Measurements from ENCODE around the gene RABGAP1L. TPM values are rescaled to one million over a fixed set of nuclear protein-coding genes. Genes with fewer than 3 reads are reported as not detected.

RABGAP1L gene
- total and polyA plus RNA-seq, 4 donors = 4.8 to 53.5 (median 18.8) TPM

DNA sequence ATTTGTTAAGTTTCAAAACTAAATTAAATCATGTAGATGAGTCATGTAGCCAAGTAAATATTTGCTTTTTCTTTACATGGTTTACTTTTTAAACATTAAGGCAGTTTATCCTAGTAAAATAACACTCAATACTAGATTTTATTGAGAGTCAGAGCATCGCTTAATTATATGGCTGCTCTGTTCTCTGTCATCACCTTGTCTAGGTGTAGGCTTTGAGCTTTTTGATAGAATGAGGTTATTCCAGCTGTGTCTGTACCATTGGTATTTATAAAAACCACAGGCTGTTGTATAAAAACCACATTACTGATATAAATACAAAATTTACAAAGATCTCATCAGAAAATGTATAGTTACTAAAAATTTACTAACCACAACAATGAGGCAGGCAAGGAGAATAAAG, 245.9 kb downstream of the RABGAP1L start:
- H3K27me3 ChIP-seq (ENCODE audit: control insufficient read depth in 4 of 4, insufficient read depth in 4 of 4, low read length in 3 of 4) = no peaks in the 10 kb centered on the region
- DNase-seq (ENCODE audit: low spot score) = no peak
- no peak overlapping the region for H3K9ac ChIP-seq (ENCODE audit: low read depth in 1 of 2, low read length in 2 of 2)
- H3K9me3 ChIP-seq (ENCODE audit: control insufficient read depth in 4 of 4, low read length in 3 of 4) = no peaks in the 10 kb centered on the region
- no peak overlapping the region for H3K27ac ChIP-seq (ENCODE audit: low read depth in 1 of 2, low read length in 2 of 2)
- TF ChIP-seq SP1 (IDR thresholded peaks at IDR 0.05) = no peak
- no peak for TF ChIP-seq FOXA1 (IDR thresholded peaks at IDR 0.05)
- no peak for TF ChIP-seq NR2F2 (IDR thresholded peaks at IDR 0.05)
- TF ChIP-seq, protein P1, sequence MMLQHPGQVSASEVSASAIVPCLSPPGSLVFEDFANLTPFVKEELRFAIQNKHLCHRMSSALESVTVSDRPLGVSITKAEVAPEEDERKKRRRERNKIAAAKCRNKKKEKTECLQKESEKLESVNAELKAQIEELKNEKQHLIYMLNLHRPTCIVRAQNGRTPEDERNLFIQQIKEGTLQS (IDR thresholded peaks at IDR 0.05) = no peak
- no peak for TF ChIP-seq YY1 (IDR thresholded peaks at IDR 0.05)
- TF ChIP-seq, protein P2, sequence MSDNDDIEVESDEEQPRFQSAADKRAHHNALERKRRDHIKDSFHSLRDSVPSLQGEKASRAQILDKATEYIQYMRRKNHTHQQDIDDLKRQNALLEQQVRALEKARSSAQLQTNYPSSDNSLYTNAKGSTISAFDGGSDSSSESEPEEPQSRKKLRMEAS (IDR thresholded peaks at IDR 0.05) = no peak
- no peak for TF ChIP-seq RXRA (IDR thresholded peaks at IDR 0.05)
- no peak for TF ChIP-seq FOXA2 (IDR thresholded peaks at IDR 0.05)
- no peak for TF ChIP-seq CTCF (IDR thresholded peaks at IDR 0.05; ENCODE audit: low read depth, low read length, missing input control)
- TF ChIP-seq TAF1 (conservative IDR thresholded peaks at IDR 0.05) = no peak
- TF ChIP-seq GABPA (IDR thresholded peaks at IDR 0.05 in 1 of 2, conservative IDR thresholded peaks at IDR 0.05 in 1 of 2) = no peak
- TF ChIP-seq, protein P3, sequence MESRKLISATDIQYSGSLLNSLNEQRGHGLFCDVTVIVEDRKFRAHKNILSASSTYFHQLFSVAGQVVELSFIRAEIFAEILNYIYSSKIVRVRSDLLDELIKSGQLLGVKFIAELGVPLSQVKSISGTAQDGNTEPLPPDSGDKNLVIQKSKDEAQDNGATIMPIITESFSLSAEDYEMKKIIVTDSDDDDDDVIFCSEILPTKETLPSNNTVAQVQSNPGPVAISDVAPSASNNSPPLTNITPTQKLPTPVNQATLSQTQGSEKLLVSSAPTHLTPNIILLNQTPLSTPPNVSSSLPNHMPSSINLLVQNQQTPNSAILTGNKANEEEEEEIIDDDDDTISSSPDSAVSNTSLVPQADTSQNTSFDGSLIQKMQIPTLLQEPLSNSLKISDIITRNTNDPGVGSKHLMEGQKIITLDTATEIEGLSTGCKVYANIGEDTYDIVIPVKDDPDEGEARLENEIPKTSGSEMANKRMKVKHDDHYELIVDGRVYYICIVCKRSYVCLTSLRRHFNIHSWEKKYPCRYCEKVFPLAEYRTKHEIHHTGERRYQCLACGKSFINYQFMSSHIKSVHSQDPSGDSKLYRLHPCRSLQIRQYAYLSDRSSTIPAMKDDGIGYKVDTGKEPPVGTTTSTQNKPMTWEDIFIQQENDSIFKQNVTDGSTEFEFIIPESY (IDR thresholded peaks at IDR 0.05) = no peak
- TF ChIP-seq, protein P4, sequence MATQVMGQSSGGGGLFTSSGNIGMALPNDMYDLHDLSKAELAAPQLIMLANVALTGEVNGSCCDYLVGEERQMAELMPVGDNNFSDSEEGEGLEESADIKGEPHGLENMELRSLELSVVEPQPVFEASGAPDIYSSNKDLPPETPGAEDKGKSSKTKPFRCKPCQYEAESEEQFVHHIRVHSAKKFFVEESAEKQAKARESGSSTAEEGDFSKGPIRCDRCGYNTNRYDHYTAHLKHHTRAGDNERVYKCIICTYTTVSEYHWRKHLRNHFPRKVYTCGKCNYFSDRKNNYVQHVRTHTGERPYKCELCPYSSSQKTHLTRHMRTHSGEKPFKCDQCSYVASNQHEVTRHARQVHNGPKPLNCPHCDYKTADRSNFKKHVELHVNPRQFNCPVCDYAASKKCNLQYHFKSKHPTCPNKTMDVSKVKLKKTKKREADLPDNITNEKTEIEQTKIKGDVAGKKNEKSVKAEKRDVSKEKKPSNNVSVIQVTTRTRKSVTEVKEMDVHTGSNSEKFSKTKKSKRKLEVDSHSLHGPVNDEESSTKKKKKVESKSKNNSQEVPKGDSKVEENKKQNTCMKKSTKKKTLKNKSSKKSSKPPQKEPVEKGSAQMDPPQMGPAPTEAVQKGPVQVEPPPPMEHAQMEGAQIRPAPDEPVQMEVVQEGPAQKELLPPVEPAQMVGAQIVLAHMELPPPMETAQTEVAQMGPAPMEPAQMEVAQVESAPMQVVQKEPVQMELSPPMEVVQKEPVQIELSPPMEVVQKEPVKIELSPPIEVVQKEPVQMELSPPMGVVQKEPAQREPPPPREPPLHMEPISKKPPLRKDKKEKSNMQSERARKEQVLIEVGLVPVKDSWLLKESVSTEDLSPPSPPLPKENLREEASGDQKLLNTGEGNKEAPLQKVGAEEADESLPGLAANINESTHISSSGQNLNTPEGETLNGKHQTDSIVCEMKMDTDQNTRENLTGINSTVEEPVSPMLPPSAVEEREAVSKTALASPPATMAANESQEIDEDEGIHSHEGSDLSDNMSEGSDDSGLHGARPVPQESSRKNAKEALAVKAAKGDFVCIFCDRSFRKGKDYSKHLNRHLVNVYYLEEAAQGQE (IDR thresholded peaks at IDR 0.05) = no peak
- no peak for TF ChIP-seq HNF4G (IDR thresholded peaks at IDR 0.05)
- no peak for TF ChIP-seq JUND (IDR thresholded peaks at IDR 0.05)
- TF ChIP-seq RAD21 (IDR thresholded peaks at IDR 0.05) = no peak
- no peak for TF ChIP-seq EGR1 (IDR thresholded peaks at IDR 0.05; ENCODE audit: low read depth in 2 of 2)
- no peak for TF ChIP-seq HNF4A (conservative IDR thresholded peaks at IDR 0.05)
- peaks cover 0 to 2% (median 0%) of the 10 kb centered on the region in 4 donors for H3K4me1 ChIP-seq (ENCODE audit: control insufficient read depth in 4 of 4, insufficient read depth in 4 of 4, low read length in 3 of 4)
- no peaks in the 10 kb centered on the region for H3K36me3 ChIP-seq (ENCODE audit: control insufficient read depth in 4 of 4, insufficient read depth in 3 of 4, low read depth in 1 of 4, low read length in 3 of 4)
- H3K4me3 ChIP-seq (ENCODE audit: low read depth in 1 of 3, low read length in 3 of 3) = no peak overlapping the region
- WGBS = 89% methylated on average over 1 of the region's 1 CpG

Data from liver (tissue), 9 donors.